Neural cell (in vitro differentiated cells): ENCODE data around the gene PDE7B.

Experiments used
- CTCF ChIP-seq: fragments of 450-650 bp; IDR thresholded peaks from 2 replicates; pipeline ENCODE4 v1.5.1; 2014; ENCODE audit warnings: antibody characterized with exemption, mild to moderate bottlenecking, moderate library complexity; ENCODE audit not compliant: poor library complexity, severe bottlenecking
- RAD21 ChIP-seq: fragments of 450-650 bp; conservative IDR thresholded peaks from 2 replicates; pipeline ENCODE4 v1.6.1; 2014; ENCODE audit warnings: antibody characterized with exemption, mild to moderate bottlenecking, moderate library complexity

DNA sequence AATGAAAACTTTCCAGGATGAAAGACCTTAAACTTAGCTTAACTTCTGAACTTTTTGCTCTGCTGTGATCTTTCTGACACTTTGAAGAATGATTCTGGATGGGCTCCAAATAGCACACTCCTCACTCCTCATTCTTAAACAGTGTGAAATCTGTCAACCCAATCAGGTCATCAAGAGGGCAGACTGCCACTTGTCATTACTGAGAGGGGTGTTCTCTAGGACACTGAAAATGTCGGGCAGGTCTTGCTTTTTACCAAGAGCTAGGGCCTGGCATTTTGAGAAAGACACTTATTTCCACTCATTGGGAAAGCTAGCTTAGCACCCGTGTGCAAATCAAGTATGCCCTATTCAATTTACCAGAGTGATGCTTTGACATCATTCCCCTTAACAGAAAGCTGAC is 276.4 kb downstream of the PDE7B start:
- TF ChIP-seq CTCF (no peak), RAD21 (no peak)
